Skeletal muscle tissue (tissue), 1 donor: ENCODE results near the gene CDH15. TPM values are rescaled to one million over a fixed set of nuclear protein-coding genes. Genes with fewer than 3 reads are reported as not detected.

Experiments
- total RNA-seq: library from RNA; depleted of rRNA; stranded (reverse); fragments of >200 nt; gene quantifications from one replicate; pipeline ENCODE4 v1.2.3, GENCODE V29; 2014

CDH15 gene
- total RNA-seq, 1 donor from 2014 or later = 124 TPM

Other genes starting within 250 kb of the CDH15 start
- 2.1 TPM for gene CBFA2T3, start 194.5 kb upstream of the CDH15 start, total RNA-seq
- gene ACSF3, start 77.9 kb upstream of the CDH15 start, total RNA-seq = 12.5 TPM
- not detected for gene SLC22A31, start 28.8 kb downstream of the CDH15 start, total RNA-seq
- 4.7 TPM for gene ZNF778, start 46.0 kb downstream of the CDH15 start, total RNA-seq